Common myeloid progenitor, CD34-positive (primary cell): ENCODE results near the gene ITGA5.
A peak's percentile ranks its signal among the peaks of the same experiment; 100 is the strongest.

Experiments
- CTCF ChIA-PET: fragments of 350-600 bp; sonication (Branson Sonifier 250); formaldehyde crosslinking; loops from one replicate; lab custom pipeline; 2021; ENCODE audit warnings: antibody characterized with exemption; lab: Charles Lee
- POLR2A ChIA-PET: fragments of 350-600 bp; sonication (Branson Sonifier 250); formaldehyde crosslinking; loops from one replicate; lab custom pipeline; 2021; ENCODE audit warnings: antibody characterized with exemption; lab: Charles Lee
- DNase-seq, 3 donors: peaks; one replicate each; pipeline versions ENCODE4 v3.0.0 to v3.0.0-alpha.2; 2013
- H3K27ac ChIP-seq, 2 experiments: 1 replicate in 1 of 2; 2 replicates in 1 of 2; pipeline ENCODE4 v1.7.0; 2013; ENCODE audit warnings: inconsistent platforms in 2 of 2, low read length in 2 of 2, mild to moderate bottlenecking in 2 of 2, low read depth in 1 of 2, moderate library complexity in 1 of 2; ENCODE audit not compliant: severe bottlenecking in 2 of 2, insufficient read depth in 1 of 2, poor library complexity in 1 of 2
- H3K27me3 ChIP-seq, 5 experiments: replicated peaks in 2 of 5; 1 replicate in 3 of 5; 2 replicates in 2 of 5; pipeline versions ENCODE4 v1.6.1 to v1.7.0; 2013; ENCODE audit warnings: low read length in 4 of 5, mild to moderate bottlenecking in 2 of 5, moderate library complexity in 2 of 5, inconsistent platforms in 1 of 5; ENCODE audit not compliant: insufficient read depth in 5 of 5, control insufficient read depth in 4 of 5
- H3K36me3 ChIP-seq, 4 experiments: 1 replicate in 2 of 4; 2 replicates in 2 of 4; pipeline versions ENCODE4 v1.6.1 to v1.7.0; 2013; ENCODE audit warnings: low read length in 3 of 4, control low read depth in 1 of 4, mild to moderate bottlenecking in 1 of 4; ENCODE audit not compliant: control insufficient read depth in 4 of 4, insufficient read depth in 4 of 4
- H3K4me1 ChIP-seq, 4 experiments: 1 replicate in 3 of 4; 2 replicates in 1 of 4; pipeline versions ENCODE4 v1.6.1 to v1.7.1; 2013; ENCODE audit warnings: low read length in 3 of 4, mild to moderate bottlenecking in 3 of 4, control low read depth in 1 of 4, inconsistent platforms in 1 of 4, moderate library complexity in 1 of 4; ENCODE audit not compliant: control insufficient read depth in 4 of 4, insufficient read depth in 4 of 4; ENCODE audit errors: control extremely low read depth in 1 of 4
- H3K4me3 ChIP-seq, 7 experiments: 1 replicate in 4 of 7; 2 replicates in 3 of 7; pipeline versions ENCODE4 v1.5.1 to v1.7.0; 2013; ENCODE audit warnings: mild to moderate bottlenecking in 7 of 7, low read length in 6 of 7, moderate library complexity in 6 of 7, inconsistent platforms in 2 of 7, low read depth in 2 of 7, control low read depth in 1 of 7; ENCODE audit not compliant: insufficient read depth in 4 of 7, control insufficient read depth in 1 of 7; ENCODE audit errors: extremely low read depth in 1 of 7
- H3K9me3 ChIP-seq, 5 experiments: 1 replicate in 4 of 5; 2 replicates in 1 of 5; pipeline versions ENCODE4 v1.6.1 to v1.7.1; 2013; ENCODE audit warnings: low read length in 4 of 5, mild to moderate bottlenecking in 2 of 5, inconsistent platforms in 1 of 5, low read depth in 1 of 5, moderate library complexity in 1 of 5; ENCODE audit not compliant: control insufficient read depth in 4 of 5, insufficient read depth in 2 of 5; ENCODE audit errors: control extremely low read depth in 1 of 5
- WGBS: methylation state at CpG from one replicate; pipeline ENCODE4 v1.1.5; 2013; ENCODE audit not compliant: insufficient coverage; 5-methylcytosine and 5-hydroxymethylcytosine counted together

Gene ITGA5

GRCh38 chr12:54368709-54369596, 50.1 kb downstream of the ITGA5 start:
- peaks cover 0 to 26% (median 6%) of the 10 kb centered on the region in 4 experiments for H3K36me3 ChIP-seq
- H3K27me3 ChIP-seq = no peaks in the 10 kb centered on the region
- H3K9me3 ChIP-seq = no peaks in the 10 kb centered on the region
- 46% methylated on average over 35 of the region's 40 CpGs for WGBS
- CTCF ChIA-PET = interaction anchor here (0.6 to 3.9 kb wide), 27 partner anchors 11 to 159 kb away, joined by 3 to 76 read pairs (median 5); partner anchors contain the start of gene NFE2
- peak overlapping the region in 1 of 2 experiments; percentile 25 for H3K27ac ChIP-seq
- POLR2A ChIA-PET = no interaction called here
- H3K4me1 ChIP-seq = peaks cover 15 to 51% (median 40%) of the 10 kb centered on the region in 4 experiments
- H3K4me3 ChIP-seq = peak overlapping the region in 4 of 7 experiments; percentile 48 to 67 (median 51)
- DNase-seq = peak; percentile 83 to 91 (median 87)

GRCh38 chr12:54368025-54368708, 50.9 kb downstream of the ITGA5 start:
- peaks cover 0 to 20% (median 2%) of the 10 kb centered on the region in 4 experiments for H3K36me3 ChIP-seq
- no peak overlapping the region for H3K27ac ChIP-seq
- ChIA-PET POLR2A (no interaction called here), CTCF (interaction anchor here (0.5 to 3.9 kb wide), 29 partner anchors 12 to 158 kb away, joined by 3 to 76 read pairs (median 5); partner anchors contain the start of gene NFE2)
- no peaks in the 10 kb centered on the region for H3K9me3 ChIP-seq
- peaks cover 15 to 59% (median 48%) of the 10 kb centered on the region in 4 experiments for H3K4me1 ChIP-seq
- 26% methylated on average over 4 of the region's 5 CpGs for WGBS
- H3K4me3 ChIP-seq = peak overlapping the region in 4 of 7 experiments; percentile 39 to 67 (median 50)
- H3K27me3 ChIP-seq = no peaks in the 10 kb centered on the region
- DNase-seq = no peak

GRCh38 chr12:54364413-54364812, 54.7 kb downstream of the ITGA5 start, which contains the start of gene GPR84:
Gene GPR84, minus strand, starts transcription at chr12:54364486. Its CDS starts 635 bp downstream, at chr12:54363851.
- Histone ChIP-seq H3K27ac (no peak within 1 kb of the TSS), H3K4me1 (peaks cover 20 to 64% (median 54%) of the 10 kb centered on the region in 4 experiments), H3K36me3 (no peaks in the 10 kb centered on the region), H3K4me3 (peak within 1 kb of the TSS in 5 of 7 experiments; percentile 16 to 61 (median 40)), H3K27me3 (no peaks in the 10 kb centered on the region), H3K9me3 (no peaks in the 10 kb centered on the region)
- peak; percentile 54 to 75 (median 65) for DNase-seq
- POLR2A ChIA-PET = no interaction called here
- CTCF ChIA-PET = no interaction called here
- 0% methylated on average over 4 of the region's 4 CpGs for WGBS

GRCh38 chr12:54363618-54364017, 55.4 kb downstream of the ITGA5 start:
- ChIA-PET POLR2A (no interaction called here), CTCF (interaction anchor here (1.1 to 9.2 kb wide), 10 partner anchors 12 to 148 kb away, joined by 3 to 174 read pairs (median 12); partner anchors contain the start of gene COPZ1)
- Histone ChIP-seq H3K9me3 (no peaks in the 10 kb centered on the region), H3K27ac (no peak overlapping the region), H3K4me1 (peaks cover 21 to 61% (median 53%) of the 10 kb centered on the region in 4 experiments), H3K4me3 (no peak overlapping the region), H3K36me3 (no peaks in the 10 kb centered on the region), H3K27me3 (no peaks in the 10 kb centered on the region)
- DNase-seq = no peak
- WGBS = 100% methylated on average over 1 of the region's 6 CpGs

GRCh38 chr12:54363047-54363446, 56.0 kb downstream of the ITGA5 start:
- no peak overlapping the region for H3K4me3 ChIP-seq
- DNase-seq = no peak
- H3K36me3 ChIP-seq = no peaks in the 10 kb centered on the region
- no peaks in the 10 kb centered on the region for H3K27me3 ChIP-seq
- ChIA-PET CTCF (interaction anchor here (1.1 to 9.2 kb wide), 10 partner anchors 12 to 147 kb away, joined by 3 to 174 read pairs (median 12); partner anchors contain the start of gene COPZ1), POLR2A (no interaction called here)
- WGBS = 99% methylated on average over 8 of the region's 8 CpGs
- H3K9me3 ChIP-seq = no peaks in the 10 kb centered on the region
- peaks cover 21 to 61% (median 53%) of the 10 kb centered on the region in 4 experiments for H3K4me1 ChIP-seq
- no peak overlapping the region for H3K27ac ChIP-seq

- 78% methylated on average over 5 of the region's 16 CpGs for WGBS
- Histone ChIP-seq H3K36me3 (no peaks in the 10 kb centered on the region), H3K4me1 (peaks cover 19 to 72% (median 61%) of the 10 kb centered on the region in 4 experiments), H3K27me3 (no peaks in the 10 kb centered on the region), H3K9me3 (no peaks in the 10 kb centered on the region), H3K4me3 (peak overlapping the region in 1 of 7 experiments; percentile 1), H3K27ac (no peak overlapping the region)
- peak; percentile 64 to 72 (median 66) for DNase-seq
- ChIA-PET POLR2A (no interaction called here), CTCF (interaction anchor here (1.1 to 9.2 kb wide), 14 partner anchors 10 to 146 kb away, joined by 3 to 174 read pairs (median 6); no protein-coding TSS in a partner anchor)
Measured at GRCh38 chr12:54360717-54361456, 58.2 kb downstream of the ITGA5 start.
